ENCODE measurements around the gene GATAD2B. TPM values are rescaled to one million over a fixed set of nuclear protein-coding genes. Genes with fewer than 3 reads are reported as not detected.

Gene GATAD2B
- polyA plus RNA-seq, 3 donors = 1.1 to 11.0 (median 2.0) TPM

DNA sequence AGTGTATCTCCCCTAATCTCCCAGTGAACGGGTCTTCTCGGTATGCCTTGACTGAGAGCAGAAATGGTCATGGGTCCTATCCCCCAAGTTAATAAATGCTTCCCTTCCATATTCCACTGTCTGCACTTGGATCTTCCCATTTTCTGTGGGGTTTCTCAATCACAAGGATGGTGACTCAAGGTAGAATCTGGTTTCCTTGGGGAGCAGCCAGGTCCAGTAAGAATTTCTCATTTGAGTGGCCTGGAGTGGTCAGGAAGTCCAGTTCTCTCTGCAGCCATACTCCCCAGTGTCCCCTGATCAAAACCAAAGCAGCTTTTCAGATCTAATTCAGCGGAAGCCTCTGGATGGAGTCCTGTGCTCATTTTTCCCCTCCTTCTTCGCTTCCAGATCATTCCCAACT is 162.3 kb downstream of the GATAD2B start:
- Mint-ChIP-seq H3K9me3 (no peaks in the 10 kb centered on the region), H3K27ac (no peak overlapping the region), H3K4me3 (no peak overlapping the region)

More for the DNA sequence above, 162.3 kb downstream of the GATAD2B start:
- no peak overlapping the region for H3K27ac ChIP-seq (ENCODE audit: low read depth in 1 of 2, low read length in 2 of 2)
- no peaks in the 10 kb centered on the region for H3K9me3 ChIP-seq (replicated peaks in 1 of 2; ENCODE audit: control insufficient read depth in 1 of 2, insufficient read depth in 1 of 2, low read length in 2 of 2)
- no peaks in the 10 kb centered on the region for H3K27me3 ChIP-seq (ENCODE audit: control insufficient read depth in 2 of 2, insufficient read depth in 2 of 2, low read length in 2 of 2)
- H3K4me1 ChIP-seq (ENCODE audit: control insufficient read depth in 1 of 2, insufficient read depth in 2 of 2, low read length in 2 of 2) = no peaks in the 10 kb centered on the region
- peaks cover 85 to 96% of the 10 kb centered on the region in 2 donors for H3K36me3 Mint-ChIP-seq
- no peaks in the 10 kb centered on the region for H4K20me1 ChIP-seq (ENCODE audit: insufficient read depth, low read length)
- no CpG with 5 or more reads among the region's 4 CpGs for WGBS (ENCODE audit: insufficient coverage)
- no peak overlapping the region for H3K9ac ChIP-seq (ENCODE audit: insufficient read depth, low read length, poor library complexity, severe bottlenecking)
- H3K27me3 Mint-ChIP-seq (ENCODE audit: low read depth in 3 of 3) = peaks cover 0 to 4% (median 0%) of the 10 kb centered on the region in 3 donors
- H3K4me3 ChIP-seq (replicated peaks in 1 of 3; ENCODE audit: low read depth in 2 of 3, low read length in 3 of 3) = no peak overlapping the region
- H2AFZ ChIP-seq (ENCODE audit: insufficient read depth, low read depth, low read length, poor library complexity, severe bottlenecking) = no peak overlapping the region
- intact Hi-C loops (cut with micrococcal nuclease) = no loop called here
- H3K4me1 Mint-ChIP-seq = no peaks in the 10 kb centered on the region
- no peak overlapping the region for H3K4me2 ChIP-seq (replicated peaks; ENCODE audit: extremely low read depth, low read length, poor library complexity, severe bottlenecking)
- peaks cover 80 to 98% of the 10 kb centered on the region in 2 donors for H3K36me3 ChIP-seq (replicated peaks in 1 of 2; ENCODE audit: control insufficient read depth in 1 of 2, insufficient read depth in 2 of 2, low read length in 2 of 2)
- DNase-seq = no peak
- H3K79me2 ChIP-seq (ENCODE audit: insufficient read depth, low read length) = no peaks in the 10 kb centered on the region
- TF ChIP-seq, protein P1, sequence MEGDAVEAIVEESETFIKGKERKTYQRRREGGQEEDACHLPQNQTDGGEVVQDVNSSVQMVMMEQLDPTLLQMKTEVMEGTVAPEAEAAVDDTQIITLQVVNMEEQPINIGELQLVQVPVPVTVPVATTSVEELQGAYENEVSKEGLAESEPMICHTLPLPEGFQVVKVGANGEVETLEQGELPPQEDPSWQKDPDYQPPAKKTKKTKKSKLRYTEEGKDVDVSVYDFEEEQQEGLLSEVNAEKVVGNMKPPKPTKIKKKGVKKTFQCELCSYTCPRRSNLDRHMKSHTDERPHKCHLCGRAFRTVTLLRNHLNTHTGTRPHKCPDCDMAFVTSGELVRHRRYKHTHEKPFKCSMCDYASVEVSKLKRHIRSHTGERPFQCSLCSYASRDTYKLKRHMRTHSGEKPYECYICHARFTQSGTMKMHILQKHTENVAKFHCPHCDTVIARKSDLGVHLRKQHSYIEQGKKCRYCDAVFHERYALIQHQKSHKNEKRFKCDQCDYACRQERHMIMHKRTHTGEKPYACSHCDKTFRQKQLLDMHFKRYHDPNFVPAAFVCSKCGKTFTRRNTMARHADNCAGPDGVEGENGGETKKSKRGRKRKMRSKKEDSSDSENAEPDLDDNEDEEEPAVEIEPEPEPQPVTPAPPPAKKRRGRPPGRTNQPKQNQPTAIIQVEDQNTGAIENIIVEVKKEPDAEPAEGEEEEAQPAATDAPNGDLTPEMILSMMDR (IDR thresholded peaks at IDR 0.05) = no peak

Small RNA genes within 50 kb of the gene (small RNA-seq; reads per million reads assigned to genes)
- gene AL831737.1 (ENCODE audit: insufficient read length, low read depth) (not detected), gene MIR6737 (ENCODE audit: insufficient read length, low read depth) (not detected), gene RF00019 (ENCODE audit: insufficient read length, low read depth) (not detected)

Other genes with a start within 250 kb of the GATAD2B start
- not detected for gene NPR1, start 244.3 kb downstream of the GATAD2B start, polyA plus RNA-seq
- 10 to 100 TPM in 2 of 3 donors, 1 to 10 TPM in 1; 9.2 to 76.9 (median 15.9) TPM for gene INTS3, start 194.9 kb downstream of the GATAD2B start, polyA plus RNA-seq
- gene SLC27A3, start 147.6 kb downstream of the GATAD2B start, polyA plus RNA-seq = 100 to 1,000 TPM in 2 of 3 donors, 10 to 100 TPM in 1; 84.5 to 123 (median 118) TPM
- 100 to 1,000 TPM in 1 of 3 donors, 10 to 100 TPM in 1, 1 to 10 TPM in 1; 7.8 to 324 (median 10.9) TPM for gene DENND4B, start 23.7 kb upstream of the GATAD2B start, polyA plus RNA-seq
- gene CRTC2, start 35.6 kb upstream of the GATAD2B start, polyA plus RNA-seq = 10 to 100 TPM; 13.7 to 86.0 (median 21.2) TPM
- gene SLC39A1, start 40.6 kb upstream of the GATAD2B start, polyA plus RNA-seq = 10 to 100 TPM; 37.6 to 83.1 (median 82.1) TPM
- 1 to 10 TPM; 5.0 to 7.6 (median 6.8) TPM for gene CREB3L4, start 44.9 kb upstream of the GATAD2B start, polyA plus RNA-seq
- gene JTB, start 54.7 kb upstream of the GATAD2B start, polyA plus RNA-seq = 100 to 1,000 TPM; 150 to 391 (median 312) TPM
- gene RAB13, start 63.4 kb upstream of the GATAD2B start, polyA plus RNA-seq = 1 to 10 TPM; 1.8 to 5.1 (median 3.9) TPM
- gene RPS27, start 67.8 kb upstream of the GATAD2B start, polyA plus RNA-seq = 1,000 to 10,000 TPM; 4,186 to 7,443 (median 4,309) TPM
- under 1 TPM in 1 of 3 donors, not detected in 2; 0.03 TPM for gene NUP210L, start 232.1 kb upstream of the GATAD2B start, polyA plus RNA-seq

All from CD14-positive monocyte (primary cell).